Measurements from ENCODE around the gene FOXJ1. TPM values are rescaled to one million over a fixed set of nuclear protein-coding genes. Genes with fewer than 3 reads are reported as not detected.

Gene FOXJ1
- total RNA-seq, 4 donors from 2014 or later = 1.2 to 2.4 (median 1.8) TPM

DNA sequence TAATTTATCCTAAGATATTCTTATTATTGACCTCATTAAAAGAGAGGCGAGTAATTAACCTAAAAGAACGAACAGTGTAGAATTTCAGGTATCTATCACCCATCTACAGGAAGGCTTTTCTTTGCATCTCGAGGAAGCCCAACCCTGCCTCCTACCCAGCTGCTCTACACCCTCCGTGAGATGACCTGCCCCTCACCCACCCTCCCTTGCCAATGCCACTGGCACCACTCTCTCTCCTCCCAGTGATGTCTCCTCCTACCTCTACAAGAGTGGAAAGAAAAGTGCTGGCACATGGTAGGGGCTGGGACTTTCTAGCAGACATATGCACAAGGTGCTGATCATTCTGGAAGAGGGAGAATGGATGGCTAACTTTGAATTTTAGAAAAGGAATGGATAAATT, 22.9 kb upstream of the FOXJ1 start:
- WGBS, 2 donors = 88 to 90% methylated on average over 4 of the region's 4 CpGs
- intact Hi-C loops (cut with DNase I; ENCODE audit: low total_unique reads) = no loop called here
- no peak overlapping the region for H3K4me3 ChIP-seq (ENCODE audit: low read depth, poor library complexity, severe bottlenecking)
- DNase-seq (ENCODE audit: low spot score in 2 of 2) = peak in 1 of 2 donors; percentile 46
- TF ChIP-seq, protein P1, sequence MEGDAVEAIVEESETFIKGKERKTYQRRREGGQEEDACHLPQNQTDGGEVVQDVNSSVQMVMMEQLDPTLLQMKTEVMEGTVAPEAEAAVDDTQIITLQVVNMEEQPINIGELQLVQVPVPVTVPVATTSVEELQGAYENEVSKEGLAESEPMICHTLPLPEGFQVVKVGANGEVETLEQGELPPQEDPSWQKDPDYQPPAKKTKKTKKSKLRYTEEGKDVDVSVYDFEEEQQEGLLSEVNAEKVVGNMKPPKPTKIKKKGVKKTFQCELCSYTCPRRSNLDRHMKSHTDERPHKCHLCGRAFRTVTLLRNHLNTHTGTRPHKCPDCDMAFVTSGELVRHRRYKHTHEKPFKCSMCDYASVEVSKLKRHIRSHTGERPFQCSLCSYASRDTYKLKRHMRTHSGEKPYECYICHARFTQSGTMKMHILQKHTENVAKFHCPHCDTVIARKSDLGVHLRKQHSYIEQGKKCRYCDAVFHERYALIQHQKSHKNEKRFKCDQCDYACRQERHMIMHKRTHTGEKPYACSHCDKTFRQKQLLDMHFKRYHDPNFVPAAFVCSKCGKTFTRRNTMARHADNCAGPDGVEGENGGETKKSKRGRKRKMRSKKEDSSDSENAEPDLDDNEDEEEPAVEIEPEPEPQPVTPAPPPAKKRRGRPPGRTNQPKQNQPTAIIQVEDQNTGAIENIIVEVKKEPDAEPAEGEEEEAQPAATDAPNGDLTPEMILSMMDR (IDR thresholded peaks at IDR 0.05) = no peak
- no peak for TF ChIP-seq POLR2A (IDR thresholded peaks at IDR 0.05)

DNA sequence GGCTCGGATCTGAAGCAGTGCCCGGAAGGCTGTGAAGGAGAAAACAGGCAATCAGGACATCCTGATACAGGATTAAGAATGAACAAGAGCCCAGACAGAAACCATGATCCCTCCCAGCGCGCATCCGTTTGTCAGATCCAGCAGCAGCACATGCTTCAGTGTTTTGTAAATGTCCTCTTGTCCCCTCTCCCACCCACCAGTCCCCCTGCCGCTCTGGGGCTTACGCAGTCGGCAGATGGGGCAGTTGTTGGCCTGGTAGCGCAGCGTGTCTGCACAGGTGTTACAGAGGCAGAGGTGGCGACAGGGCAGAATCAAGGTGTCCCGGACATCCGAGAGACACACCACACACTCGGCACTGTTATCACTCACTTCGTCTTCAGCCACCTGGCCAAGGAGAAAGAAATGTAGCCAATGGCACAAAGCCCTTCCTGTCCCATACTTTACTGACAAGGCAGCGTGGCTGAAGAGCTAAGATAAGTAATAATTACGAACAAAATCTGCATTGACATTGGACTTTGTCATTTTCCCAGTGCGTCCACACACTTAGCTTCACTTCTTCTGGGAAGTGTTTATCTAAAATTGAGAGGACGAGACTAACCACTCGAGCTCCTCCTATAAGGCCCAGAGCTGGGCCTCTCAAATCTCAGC, 20.7 kb upstream of the FOXJ1 start:
- intact Hi-C loops (cut with DNase I; ENCODE audit: low total_unique reads) = no loop called here
- WGBS, 2 donors = 91% methylated on average over 20 of the region's 20 CpGs

DNA sequence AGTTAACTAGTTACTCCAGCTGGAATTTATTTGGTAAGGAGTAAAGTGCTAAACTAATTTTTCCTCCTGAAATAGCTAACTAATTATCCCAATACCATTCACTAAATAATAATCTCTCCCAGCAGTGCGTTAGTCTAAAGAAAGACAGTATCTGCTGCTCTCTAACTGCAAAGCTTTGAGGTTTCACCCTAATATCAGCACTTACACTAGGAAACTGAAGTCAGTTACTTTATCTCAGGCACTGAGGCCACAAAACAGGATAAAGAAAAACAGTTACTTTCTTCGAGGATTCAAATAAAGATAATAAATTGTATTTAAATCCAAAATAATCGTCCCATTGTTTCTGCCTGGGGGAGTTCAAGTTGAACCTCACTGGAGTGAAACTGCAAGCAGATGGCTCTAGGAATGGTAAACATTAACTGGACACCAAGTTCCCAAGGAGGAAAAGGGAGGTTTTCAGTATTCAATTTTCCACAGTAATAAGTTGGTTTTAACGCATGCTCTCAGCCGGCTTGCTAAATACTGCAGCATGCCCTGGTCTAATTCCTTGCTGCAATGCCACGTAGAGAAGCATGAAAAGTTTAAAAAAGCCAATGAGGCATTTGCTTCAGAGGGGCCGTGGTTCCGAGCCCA, 20.0 kb upstream of the FOXJ1 start:
- TF ChIP-seq, protein P1 (IDR thresholded peaks at IDR 0.05) = no peak
- no peak for TF ChIP-seq POLR2A (IDR thresholded peaks at IDR 0.05)
- intact Hi-C loops (cut with DNase I; ENCODE audit: low total_unique reads) = no loop called here
- WGBS, 2 donors = 79 to 82% methylated on average over 8 of the region's 8 CpGs
- no peak for DNase-seq (ENCODE audit: low spot score in 2 of 2)
- H3K4me3 ChIP-seq (ENCODE audit: low read depth, poor library complexity, severe bottlenecking) = no peak overlapping the region

More for the DNA sequence above, 20.7 kb upstream of the FOXJ1 start:
- DNase-seq (ENCODE audit: low spot score in 2 of 2) = peak in 1 of 2 donors; percentile 21
- TF ChIP-seq, protein P1 (IDR thresholded peaks at IDR 0.05) = no peak
- no peak for TF ChIP-seq POLR2A (IDR thresholded peaks at IDR 0.05)
- H3K4me3 ChIP-seq (ENCODE audit: low read depth, poor library complexity, severe bottlenecking) = no peak overlapping the region

DNA sequence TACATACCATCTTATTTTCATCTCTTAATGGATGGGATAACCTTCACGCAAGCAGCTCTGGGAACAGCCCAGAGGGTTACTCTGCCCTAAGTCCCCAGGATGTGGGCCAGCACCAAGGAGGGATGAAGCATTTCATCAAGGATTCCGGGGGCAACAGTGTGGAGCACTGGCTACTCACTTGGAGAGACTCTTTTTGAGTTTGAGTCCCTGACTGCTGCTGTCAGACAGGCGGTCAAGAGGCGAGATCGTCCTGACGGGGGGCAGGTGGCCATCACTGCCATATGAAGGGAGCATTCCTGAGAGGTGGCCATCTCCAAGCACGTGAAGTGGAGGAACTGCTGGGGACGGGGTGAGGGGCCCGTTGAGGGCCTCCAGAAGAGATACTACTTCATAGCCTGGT, 18.1 kb upstream of the FOXJ1 start:
- intact Hi-C loops (cut with DNase I; ENCODE audit: low total_unique reads) = no loop called here
- no peak for TF ChIP-seq POLR2A (IDR thresholded peaks at IDR 0.05)
- TF ChIP-seq, protein P1 (IDR thresholded peaks at IDR 0.05) = no peak
- WGBS, 2 donors = 85 to 93% methylated on average over 9 of the region's 9 CpGs
- DNase-seq (ENCODE audit: low spot score in 2 of 2) = peak in 1 of 2 donors; percentile 57
- H3K4me3 ChIP-seq (ENCODE audit: low read depth, poor library complexity, severe bottlenecking) = no peak overlapping the region

DNA sequence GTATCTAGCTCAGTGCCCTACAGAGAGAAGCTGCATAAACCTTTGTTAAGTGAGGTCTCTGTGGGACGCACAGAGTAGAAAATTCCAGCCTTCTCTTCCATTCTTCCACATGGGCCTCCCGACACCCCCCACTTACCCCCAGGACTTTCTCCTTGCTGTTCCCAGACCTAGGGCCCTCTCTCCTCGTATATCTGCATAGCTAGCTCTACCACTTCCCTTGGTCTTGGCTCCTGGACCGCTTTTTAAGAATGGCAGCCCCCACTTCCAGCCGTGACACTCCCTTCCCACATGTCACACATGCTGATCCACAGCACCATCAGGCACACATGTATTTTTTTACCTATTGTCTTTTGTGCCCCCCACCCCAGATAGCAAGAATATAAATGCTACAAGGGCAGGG, 16.7 kb upstream of the FOXJ1 start:
- WGBS, 2 donors = 86 to 91% methylated on average over 5 of the region's 5 CpGs
- intact Hi-C loops (cut with DNase I; ENCODE audit: low total_unique reads) = no loop called here
- no peak overlapping the region for H3K4me3 ChIP-seq (ENCODE audit: low read depth, poor library complexity, severe bottlenecking)
- TF ChIP-seq, protein P1 (IDR thresholded peaks at IDR 0.05) = no peak
- TF ChIP-seq POLR2A (IDR thresholded peaks at IDR 0.05) = no peak
- DNase-seq (ENCODE audit: low spot score in 2 of 2) = peak in 1 of 2 donors; percentile 53

Measured in lower leg skin (tissue), 4 donors.